Stimulated activated CD4-positive, alpha-beta T cell treated with anti-CD3 and anti-CD28 coated beads, TNF-alpha, amount 100 ng/mL, for 24 hours (primary cell): ENCODE measurements around the gene PROSER3.

Experiments
- DNase-seq, 3 experiments: peaks; one replicate each; pipeline ENCODE4 v3.0.0-alpha.2; 2020; ENCODE audit warnings: low read depth in 3 of 3

The PROSER3 gene

GRCh38 chr19:35775298-35776101, 17.5 kb downstream of the PROSER3 start, which contains the start of gene ARHGAP33:
TSS of gene ARHGAP33 (plus strand) at chr19:35775564. CDS start at chr19:35775659, 95 bp downstream.
- DNase-seq, result peak; percentile 97 to 100 (median 98)

- DNase-seq, result no peak
These were observed 18.3 kb downstream of the PROSER3 start for GRCh38 chr19:35776102-35776788.

DNA sequence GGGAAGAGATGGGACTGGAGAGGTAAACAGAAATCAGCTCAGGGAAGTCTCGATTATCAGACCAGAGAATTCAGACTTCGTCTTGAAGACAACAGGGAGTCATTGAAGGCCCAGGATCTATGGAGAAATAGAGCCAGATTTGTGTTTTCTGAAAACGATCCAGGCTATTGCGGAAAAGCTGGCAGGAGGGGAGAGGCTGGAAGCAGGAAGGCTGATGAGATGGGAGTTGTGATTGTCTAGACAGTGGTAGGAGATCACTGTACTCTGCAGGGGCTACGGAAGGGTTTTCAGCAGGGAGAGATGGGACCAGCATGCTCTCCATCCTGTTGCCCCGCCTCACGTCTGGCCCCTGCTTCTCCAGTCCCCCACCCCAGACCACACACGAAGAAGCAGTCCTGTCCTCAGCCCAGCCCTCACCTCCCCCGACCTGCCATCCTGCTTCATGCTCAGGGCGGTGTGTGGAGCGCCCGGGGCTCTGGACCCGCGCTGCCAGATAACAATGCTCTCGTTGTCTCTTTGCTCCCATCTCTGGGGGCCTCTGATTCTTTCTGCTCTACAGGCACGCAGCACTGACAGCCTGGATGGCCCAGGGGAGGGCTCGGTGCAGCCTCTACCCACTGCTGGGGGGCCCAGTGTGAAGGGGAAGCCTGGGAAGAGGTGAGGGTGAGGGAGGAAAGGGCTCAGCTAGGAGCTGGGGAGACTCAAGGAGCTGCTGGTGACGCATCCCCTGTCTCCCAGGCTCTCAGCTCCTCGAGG, 19.3 kb downstream of the PROSER3 start:
- no peak for DNase-seq

DNA sequence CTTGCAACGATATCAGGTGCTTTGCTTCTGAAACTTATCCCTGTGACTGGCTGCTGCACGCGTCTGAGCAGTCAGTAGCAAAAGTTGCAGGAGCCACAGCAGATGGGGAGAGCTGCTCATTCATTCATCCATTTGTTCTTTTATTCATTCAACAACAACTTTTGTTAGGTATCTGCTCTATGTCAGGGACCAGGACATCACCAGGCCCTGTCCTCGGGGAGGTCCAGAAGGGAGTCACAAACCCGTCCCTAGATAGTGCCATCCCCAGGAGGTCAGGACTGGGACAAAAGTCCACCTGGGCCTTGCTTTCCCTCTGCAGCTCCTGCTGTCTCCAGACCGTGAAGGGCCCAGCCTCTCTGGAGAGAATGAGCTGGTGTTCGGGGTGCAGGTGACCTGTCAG, 20.0 kb downstream of the PROSER3 start:
- no peak for DNase-seq

GRCh38 chr19:35779033-35779432, 21.1 kb downstream of the PROSER3 start:
- no peak for DNase-seq

DNA sequence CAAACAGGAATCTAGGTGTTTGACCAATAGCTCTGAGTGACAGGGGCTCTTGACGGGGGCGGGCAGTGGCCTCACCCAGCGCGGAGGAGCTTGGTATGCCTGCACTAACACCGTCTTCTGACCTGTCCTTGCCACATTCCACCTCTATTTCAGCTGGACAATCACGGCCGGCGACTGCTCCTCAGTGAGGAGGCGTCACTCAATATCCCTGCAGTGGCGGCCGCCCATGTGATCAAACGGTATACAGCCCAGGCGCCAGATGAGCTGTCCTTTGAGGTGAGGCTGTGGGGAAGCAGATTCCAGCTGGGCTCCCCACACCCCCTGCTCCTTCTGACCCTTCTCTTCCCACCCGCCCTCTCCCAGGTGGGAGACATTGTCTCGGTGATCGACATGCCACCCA, 22.1 kb downstream of the PROSER3 start:
- DNase-seq, result no peak

- DNase-seq, result no peak
These were observed 22.7 kb downstream of the PROSER3 start for GRCh38 chr19:35780717-35781116.

GRCh38 chr19:35781650-35782049, 23.7 kb downstream of the PROSER3 start:
- DNase-seq, result no peak

DNA sequence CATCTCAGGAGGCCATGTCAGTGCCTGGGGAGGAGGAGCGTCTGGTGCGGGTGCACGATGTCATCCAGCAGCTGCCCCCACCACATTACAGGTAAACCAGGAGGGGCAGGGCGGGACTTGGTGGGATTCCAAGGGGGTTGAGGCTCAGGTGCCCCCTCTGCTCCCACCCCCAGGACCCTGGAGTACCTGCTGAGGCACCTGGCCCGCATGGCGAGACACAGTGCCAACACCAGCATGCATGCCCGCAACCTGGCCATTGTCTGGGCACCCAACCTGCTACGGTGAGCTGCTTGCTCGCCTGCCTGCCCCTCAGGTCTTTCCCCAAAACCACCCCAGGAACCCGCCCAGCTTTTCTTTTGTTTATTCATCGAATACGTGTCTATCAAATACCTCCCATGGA, 24.6 kb downstream of the PROSER3 start:
- DNase-seq, result no peak

- DNase-seq, result no peak
These were observed 25.8 kb downstream of the PROSER3 start for GRCh38 chr19:35783469-35784434.

DNA sequence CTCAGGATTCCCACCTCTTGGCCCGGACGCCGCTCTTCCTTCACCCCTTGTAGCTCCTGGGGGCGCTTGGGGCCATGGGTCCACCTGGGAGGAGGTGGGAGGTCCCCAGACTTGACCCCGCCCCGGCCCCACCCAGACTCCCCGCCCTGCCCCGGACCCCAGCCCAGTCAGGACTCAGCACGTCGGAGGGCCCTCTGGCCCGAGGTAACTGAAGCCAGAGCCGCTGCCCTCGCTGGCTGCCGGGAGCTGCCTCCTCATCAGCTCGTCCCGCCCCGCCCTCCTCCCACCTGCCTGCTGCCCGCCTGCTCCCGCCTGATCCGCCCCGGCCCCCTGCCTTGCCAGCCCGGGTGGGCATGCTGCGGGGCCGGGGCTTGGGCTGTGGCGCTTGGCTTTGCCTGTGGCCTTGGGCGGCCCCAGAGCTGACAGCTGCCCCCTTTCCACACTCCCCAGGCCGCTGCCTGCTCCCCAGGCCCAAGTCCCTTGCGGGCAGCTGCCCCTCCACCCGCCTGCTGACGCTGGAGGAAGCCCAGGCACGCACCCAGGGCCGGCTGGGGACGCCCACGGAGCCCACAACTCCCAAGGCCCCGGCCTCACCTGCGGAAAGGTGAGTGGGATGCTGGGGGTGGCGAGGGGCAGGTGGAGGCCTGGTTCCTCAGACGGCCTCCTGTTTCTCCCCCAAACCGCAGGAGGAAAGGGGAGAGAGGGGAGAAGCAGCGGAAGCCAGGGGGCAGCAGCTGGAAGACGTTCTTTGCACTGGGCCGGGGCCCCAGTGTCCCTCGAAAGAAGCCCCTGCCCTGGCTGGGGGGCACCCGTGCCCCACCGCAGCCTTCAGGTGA, 26.7 kb downstream of the PROSER3 start:
- DNase-seq, result no peak

DNA sequence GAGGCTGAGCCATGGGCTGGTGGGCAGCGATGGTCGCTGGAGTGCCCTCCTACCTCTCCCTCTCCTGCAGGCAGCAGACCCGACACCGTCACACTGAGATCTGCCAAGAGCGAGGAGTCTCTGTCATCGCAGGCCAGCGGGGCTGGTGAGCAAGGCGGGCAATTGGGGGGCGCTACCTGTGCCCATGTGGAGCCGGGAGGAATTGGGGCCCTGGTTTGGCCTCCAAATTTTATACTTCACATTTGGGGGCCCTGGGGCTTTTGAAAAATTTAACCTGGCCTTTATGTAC, 27.3 kb downstream of the PROSER3 start:
- no peak for DNase-seq

DNA sequence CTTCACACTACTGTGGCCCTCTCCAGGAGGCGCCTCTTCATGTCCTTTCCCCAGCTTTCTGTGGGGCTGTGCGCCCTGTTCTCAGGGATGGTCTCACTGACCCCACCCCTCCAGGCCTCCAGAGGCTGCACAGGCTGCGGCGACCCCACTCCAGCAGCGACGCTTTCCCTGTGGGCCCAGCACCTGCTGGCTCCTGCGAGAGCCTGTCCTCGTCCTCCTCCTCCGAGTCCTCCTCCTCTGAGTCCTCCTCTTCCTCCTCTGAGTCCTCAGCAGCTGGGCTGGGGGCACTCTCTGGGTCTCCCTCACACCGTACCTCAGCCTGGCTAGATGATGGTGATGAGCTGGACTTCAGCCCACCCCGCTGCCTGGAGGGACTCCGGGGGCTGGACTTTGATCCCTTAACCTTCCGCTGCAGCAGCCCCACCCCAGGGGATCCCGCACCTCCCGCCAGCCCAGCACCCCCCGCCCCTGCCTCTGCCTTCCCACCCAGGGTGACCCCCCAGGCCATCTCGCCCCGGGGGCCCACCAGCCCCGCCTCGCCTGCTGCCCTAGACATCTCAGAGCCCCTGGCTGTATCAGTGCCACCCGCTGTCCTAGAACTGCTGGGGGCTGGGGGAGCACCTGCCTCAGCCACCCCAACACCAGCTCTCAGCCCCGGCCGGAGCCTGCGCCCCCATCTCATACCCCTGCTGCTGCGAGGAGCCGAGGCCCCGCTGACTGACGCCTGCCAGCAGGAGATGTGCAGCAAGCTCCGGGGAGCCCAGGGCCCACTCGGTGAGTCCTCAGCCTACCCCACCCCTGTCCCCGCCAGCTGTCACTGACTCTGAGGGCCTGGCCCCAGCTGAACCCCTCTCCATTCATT, 28.6 kb downstream of the PROSER3 start:
- DNase-seq, result no peak

DNA sequence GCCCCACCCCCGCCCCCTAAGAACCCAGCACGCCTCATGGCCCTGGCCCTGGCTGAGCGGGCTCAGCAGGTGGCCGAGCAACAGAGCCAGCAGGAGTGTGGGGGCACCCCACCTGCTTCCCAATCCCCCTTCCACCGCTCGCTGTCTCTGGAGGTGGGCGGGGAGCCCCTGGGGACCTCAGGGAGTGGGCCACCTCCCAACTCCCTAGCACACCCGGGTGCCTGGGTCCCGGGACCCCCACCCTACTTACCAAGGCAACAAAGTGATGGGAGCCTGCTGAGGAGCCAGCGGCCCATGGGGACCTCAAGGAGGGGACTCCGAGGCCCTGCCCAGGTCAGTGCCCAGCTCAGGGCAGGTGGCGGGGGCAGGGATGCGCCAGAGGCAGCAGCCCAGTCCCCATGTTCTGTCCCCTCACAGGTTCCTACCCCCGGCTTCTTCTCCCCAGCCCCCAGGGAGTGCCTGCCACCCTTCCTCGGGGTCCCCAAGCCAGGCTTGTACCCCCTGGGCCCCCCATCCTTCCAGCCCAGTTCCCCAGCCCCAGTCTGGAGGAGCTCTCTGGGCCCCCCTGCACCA, 29.3 kb downstream of the PROSER3 start:
- DNase-seq, result no peak

DNA sequence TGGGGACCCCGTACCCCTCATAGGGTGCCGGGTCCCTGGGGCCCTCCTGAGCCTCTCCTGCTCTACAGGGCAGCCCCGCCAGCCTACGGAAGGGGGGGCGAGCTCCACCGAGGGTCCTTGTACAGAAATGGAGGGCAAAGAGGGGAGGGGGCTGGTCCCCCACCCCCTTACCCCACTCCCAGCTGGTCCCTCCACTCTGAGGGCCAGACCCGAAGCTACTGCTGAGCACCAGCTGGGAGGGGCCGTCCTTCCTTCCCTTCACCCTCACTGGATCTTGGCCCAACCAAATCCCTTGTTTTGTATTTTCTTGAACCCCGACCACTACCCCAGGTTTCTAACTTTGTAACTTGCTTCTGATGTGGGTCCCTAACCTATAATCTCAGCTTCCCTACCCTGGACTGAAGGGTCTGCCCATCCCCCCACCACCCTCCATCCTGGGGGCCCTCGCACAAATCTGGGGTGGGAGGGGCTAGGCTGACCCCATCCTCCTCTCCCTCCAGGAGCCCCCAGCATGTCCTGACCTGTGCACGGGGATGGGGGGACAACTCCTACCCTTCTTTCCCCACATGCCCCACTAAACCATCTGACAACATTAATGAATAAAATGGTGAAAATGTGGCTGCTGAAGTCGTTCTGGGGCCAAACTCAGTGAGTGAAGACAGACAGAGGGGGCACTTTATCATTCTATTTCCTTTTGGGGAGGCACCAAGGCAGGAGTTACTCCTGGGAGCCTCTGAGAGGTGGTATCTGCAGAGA, 30.4 kb downstream of the PROSER3 start:
- no peak for DNase-seq

DNA sequence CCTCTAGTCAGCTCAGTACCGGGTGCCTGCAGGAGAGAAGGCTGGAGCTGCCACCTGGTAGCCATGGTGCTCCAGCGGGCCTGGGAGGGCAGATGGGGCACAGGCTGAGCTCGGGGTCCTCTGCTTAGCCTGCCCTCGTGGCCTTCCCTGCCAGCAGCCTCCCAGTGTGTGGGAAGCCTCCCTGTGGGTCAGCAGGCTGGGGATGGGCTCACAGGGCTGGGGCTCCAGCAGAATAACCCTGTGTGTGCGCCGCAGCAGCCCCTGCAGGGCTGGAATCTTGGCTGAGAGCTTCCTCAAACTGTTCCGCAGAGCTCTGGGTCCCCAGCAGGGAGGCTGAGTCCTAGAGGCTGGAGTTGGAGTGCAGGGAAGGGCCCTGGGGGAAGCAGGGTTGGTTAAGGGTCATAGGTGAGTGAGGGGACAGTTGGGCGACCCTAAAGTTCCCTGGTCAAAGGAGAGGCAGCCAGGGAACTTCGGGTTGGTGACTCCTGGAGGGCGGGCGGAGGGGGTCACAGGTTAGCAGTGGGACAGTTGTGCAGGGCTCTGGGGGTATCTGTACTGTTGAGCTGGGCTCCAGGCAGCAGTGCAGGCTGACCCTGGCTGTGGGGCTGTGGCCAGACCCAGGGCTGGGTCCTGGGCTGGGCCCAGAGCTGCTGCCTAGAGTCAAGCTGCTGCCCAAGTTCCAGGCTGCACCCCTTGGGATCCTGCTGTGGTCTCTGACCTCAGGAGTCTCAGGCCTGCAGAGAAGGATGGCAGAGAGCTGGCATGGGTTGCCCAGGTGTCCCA, 31.4 kb downstream of the PROSER3 start:
- DNase-seq, result no peak
